SK-N-SH treated with all-trans-retinoic acid at 6 μM for 48 hours (cell line): ENCODE measurements around the gene ATP7B.

Source experiments
- ATAC-seq: fragments of 200-7000 bp; cut with Tn5 transposase; 3 replicates; pipeline ENCODE4 v1.9.1; 2020; ENCODE audit warnings: mild to moderate bottlenecking, moderate library complexity
- ARNTL ChIP-seq: fragments of 450-650 bp; formaldehyde crosslinking; IDR thresholded peaks from 2 replicates; pipeline ENCODE4 v1.5.0; 2020; ENCODE audit warnings: low read depth, mild to moderate bottlenecking, moderate library complexity, borderline replicate concordance
- BACH2 ChIP-seq: fragments of 250-450 bp; sonication (Bioruptor Pico); IDR thresholded peaks from 2 replicates; pipeline ENCODE4 v1.9.0; 2021; ENCODE audit warnings: mild to moderate bottlenecking, borderline replicate concordance
- CREB5 ChIP-seq: fragments of 250-450 bp; sonication (Bioruptor Pico); IDR thresholded peaks from 2 replicates; pipeline ENCODE4 v1.5.1; 2020; ENCODE audit warnings: low read depth, mild to moderate bottlenecking, moderate library complexity
- CSDC2 ChIP-seq: fragments of 250-450 bp; sonication (Bioruptor Pico); IDR thresholded peaks from 2 replicates; pipeline ENCODE4 v1.5.0; 2020; ENCODE audit warnings: mild to moderate bottlenecking, moderate library complexity
- ESRRG ChIP-seq: fragments of 250-450 bp; sonication (Bioruptor Pico); IDR thresholded peaks from 2 replicates; pipeline ENCODE4 v1.6.1; 2021; ENCODE audit warnings: mild to moderate bottlenecking
- GLIS3 ChIP-seq: fragments of 250-450 bp; sonication (Bioruptor Pico); IDR thresholded peaks from 2 replicates; pipeline ENCODE4 v1.5.0; 2020; ENCODE audit warnings: mild to moderate bottlenecking, moderate library complexity
- ISL1 ChIP-seq: fragments of 250-450 bp; sonication (Bioruptor Pico); IDR thresholded peaks from 2 replicates; pipeline ENCODE4 v2.1.2; 2022; ENCODE audit warnings: mild to moderate bottlenecking, moderate library complexity
- OSR1 ChIP-seq: fragments of 250-450 bp; sonication (Bioruptor Pico); IDR thresholded peaks from 2 replicates; pipeline ENCODE4 v1.8.0; 2022; ENCODE audit warnings: moderate library complexity, mild to moderate bottlenecking, inconsistent platforms
- PATZ1 ChIP-seq: fragments of 250-450 bp; sonication (Bioruptor Pico); IDR thresholded peaks from 2 replicates; pipeline ENCODE4 v1.8.0; 2020; ENCODE audit warnings: mild to moderate bottlenecking, moderate library complexity, borderline replicate concordance
- PPARA ChIP-seq: fragments of 250-450 bp; sonication (Bioruptor Pico); IDR thresholded peaks from 2 replicates; pipeline ENCODE4 v1.5.0; 2020; ENCODE audit warnings: mild to moderate bottlenecking, borderline replicate concordance
- SNAI2 ChIP-seq: fragments of 250-450 bp; sonication (Bioruptor Pico); IDR thresholded peaks from 2 replicates; pipeline ENCODE4 v1.5.0; 2020; ENCODE audit warnings: mild to moderate bottlenecking, moderate library complexity
- TOX ChIP-seq: fragments of 250-450 bp; sonication (Bioruptor Pico); IDR thresholded peaks from 2 replicates; pipeline ENCODE4 v1.8.0; 2021; ENCODE audit warnings: mild to moderate bottlenecking, moderate library complexity, borderline replicate concordance
- TSHZ2 ChIP-seq: fragments of 250-450 bp; sonication (Bioruptor Pico); IDR thresholded peaks from 2 replicates; pipeline ENCODE4 v1.5.0; 2020; ENCODE audit warnings: mild to moderate bottlenecking, moderate library complexity
- ZC3H10 ChIP-seq: fragments of 250-450 bp; sonication (Bioruptor Pico); IDR thresholded peaks from 2 replicates; pipeline ENCODE4 v1.5.1; 2021; ENCODE audit warnings: mild to moderate bottlenecking, moderate library complexity
- ZFP3 ChIP-seq: fragments of 250-450 bp; sonication (Bioruptor Pico); IDR thresholded peaks from 2 replicates; pipeline ENCODE4 v1.5.0; 2020; ENCODE audit warnings: mild to moderate bottlenecking, moderate library complexity
- ZFP30 ChIP-seq: fragments of 450-650 bp; formaldehyde crosslinking; IDR thresholded peaks from 2 replicates; pipeline ENCODE4 v1.5.0; 2022; ENCODE audit warnings: mild to moderate bottlenecking, moderate library complexity
- ZNF565 ChIP-seq: fragments of 450-650 bp; formaldehyde crosslinking; conservative IDR thresholded peaks from 2 replicates; pipeline ENCODE4 v1.5.0; 2020; ENCODE audit warnings: low read depth, mild to moderate bottlenecking, moderate library complexity
- ZNF70 ChIP-seq: fragments of 450-650 bp; formaldehyde crosslinking; IDR thresholded peaks from 2 replicates; pipeline ENCODE4 v1.5.0; 2020; ENCODE audit warnings: mild to moderate bottlenecking, moderate library complexity
- ZNF8 ChIP-seq: fragments of 450-650 bp; formaldehyde crosslinking; IDR thresholded peaks from 2 replicates; pipeline ENCODE4 v1.5.0; 2020; ENCODE audit warnings: mild to moderate bottlenecking, moderate library complexity
- TF ChIP-seq, protein P1 (sequence below): fragments of 250-450 bp; sonication (Bioruptor Pico); IDR thresholded peaks from 2 replicates; pipeline ENCODE4 v1.5.1; 2021; ENCODE audit warnings: mild to moderate bottlenecking, moderate library complexity
- TF ChIP-seq, protein P2 (sequence below): fragments of 250-450 bp; sonication (Bioruptor Pico); IDR thresholded peaks from 2 replicates; pipeline ENCODE4 v1.8.0; 2021; ENCODE audit warnings: low read depth, mild to moderate bottlenecking, moderate library complexity, borderline replicate concordance

ATP7B gene

DNA sequence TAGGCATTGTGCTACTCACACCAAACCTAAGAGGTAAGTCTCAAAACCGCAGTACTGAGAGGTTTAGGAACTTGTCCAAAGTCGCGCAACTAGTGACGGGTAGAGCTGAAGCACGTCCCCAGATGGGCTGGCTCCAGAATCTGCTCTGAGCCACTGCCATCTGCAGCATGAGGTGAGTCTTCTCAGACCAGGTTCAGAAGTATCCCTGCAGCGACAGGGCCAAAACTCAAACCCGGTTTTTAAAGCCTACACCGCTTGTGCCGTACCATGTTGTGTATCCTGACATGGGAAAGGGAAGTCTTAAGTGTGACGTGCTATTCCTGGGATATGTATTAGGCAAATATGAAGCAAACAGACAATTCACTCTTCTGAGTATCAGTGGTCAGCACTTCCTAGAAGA lies 45.1 kb downstream of the ATP7B start:
- TF ChIP-seq, protein P1, sequence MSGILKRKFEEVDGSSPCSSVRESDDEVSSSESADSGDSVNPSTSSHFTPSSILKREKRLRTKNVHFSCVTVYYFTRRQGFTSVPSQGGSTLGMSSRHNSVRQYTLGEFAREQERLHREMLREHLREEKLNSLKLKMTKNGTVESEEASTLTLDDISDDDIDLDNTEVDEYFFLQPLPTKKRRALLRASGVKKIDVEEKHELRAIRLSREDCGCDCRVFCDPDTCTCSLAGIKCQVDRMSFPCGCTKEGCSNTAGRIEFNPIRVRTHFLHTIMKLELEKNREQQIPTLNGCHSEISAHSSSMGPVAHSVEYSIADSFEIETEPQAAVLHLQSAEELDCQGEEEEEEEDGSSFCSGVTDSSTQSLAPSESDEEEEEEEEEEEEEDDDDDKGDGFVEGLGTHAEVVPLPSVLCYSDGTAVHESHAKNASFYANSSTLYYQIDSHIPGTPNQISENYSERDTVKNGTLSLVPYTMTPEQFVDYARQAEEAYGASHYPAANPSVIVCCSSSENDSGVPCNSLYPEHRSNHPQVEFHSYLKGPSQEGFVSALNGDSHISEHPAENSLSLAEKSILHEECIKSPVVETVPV, result no peak
- TF ChIP-seq, all 23 proteins: peak for 0
- no peak for ATAC-seq

DNA sequence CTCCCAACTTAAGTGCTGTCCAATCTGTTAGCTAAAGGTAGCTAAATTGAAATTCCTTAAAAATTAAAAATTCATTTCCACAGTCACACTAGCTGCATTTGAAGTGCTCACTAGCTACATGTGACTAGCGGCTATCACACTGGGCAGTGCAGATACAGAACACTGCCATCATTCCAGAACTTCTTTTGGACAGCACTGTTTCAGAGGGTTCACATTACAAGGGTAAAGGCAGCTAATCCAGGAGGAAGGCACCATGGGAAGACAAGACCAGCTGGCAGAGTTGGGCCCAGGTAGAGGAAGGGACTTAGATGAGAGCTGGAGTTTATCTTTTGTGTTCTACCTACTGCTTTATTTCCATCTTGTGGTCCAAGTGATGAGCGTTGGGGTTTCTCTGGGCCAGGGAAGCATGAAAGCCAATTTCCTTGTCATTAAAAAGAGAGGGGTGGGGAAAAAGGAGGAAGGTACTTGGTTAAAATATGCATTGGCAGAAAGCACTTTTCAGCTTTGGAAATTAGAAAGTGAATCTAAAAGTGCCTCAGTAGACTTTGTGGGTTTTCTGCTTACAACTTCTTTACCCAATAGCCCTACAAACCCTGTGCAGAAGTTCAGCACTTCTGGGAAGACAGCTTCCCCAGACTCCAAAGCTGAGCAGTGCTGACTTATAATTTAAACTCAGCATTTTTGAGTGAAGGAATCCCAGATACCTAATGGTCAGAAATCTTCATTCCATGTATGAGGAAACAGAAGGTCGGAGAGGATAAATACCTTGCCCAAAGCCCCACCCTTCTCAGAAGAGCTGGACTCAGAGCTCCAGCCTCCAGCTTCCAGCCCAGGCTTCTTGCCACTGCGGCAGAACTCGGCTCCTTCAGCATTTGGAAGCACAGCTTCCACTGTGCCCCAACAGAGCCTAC lies 49.5 kb downstream of the ATP7B start:
- no peak for ATAC-seq
- TF ChIP-seq ZNF8 (CRISPR knock-in tag) (no peak), ZFP3 (CRISPR knock-in tag) (no peak), SNAI2 (no peak), ARNTL (CRISPR knock-in tag) (no peak), ZFP30 (CRISPR knock-in tag) (no peak), ZNF70 (CRISPR knock-in tag) (no peak), ESRRG (CRISPR knock-in tag) (no peak), GLIS3 (CRISPR knock-in tag) (no peak), TOX (no peak), ZNF565 (CRISPR knock-in tag) (no peak), ZC3H10 (CRISPR knock-in tag) (no peak)
- TF ChIP-seq, protein P1, result no peak

DNA sequence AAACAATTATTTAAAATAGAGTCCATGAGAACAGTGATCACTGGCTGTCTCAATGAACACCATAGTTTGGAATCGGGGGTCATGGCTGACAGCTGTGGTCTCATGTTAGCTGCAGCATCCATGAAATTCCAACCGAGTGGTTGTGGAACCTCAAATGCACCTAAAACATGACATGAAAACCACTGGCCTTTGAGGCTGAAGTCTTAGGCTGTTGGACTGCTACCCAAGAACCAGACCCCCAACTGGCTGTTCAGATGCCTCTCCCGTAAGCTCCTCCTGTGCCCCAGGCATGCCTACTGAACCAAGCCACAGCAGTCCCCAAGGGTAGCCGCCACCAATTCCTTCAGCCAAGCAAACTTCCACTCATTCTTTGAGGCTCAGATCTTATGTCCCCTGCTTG lies 50.5 kb downstream of the ATP7B start:
- TF ChIP-seq, protein P2, sequence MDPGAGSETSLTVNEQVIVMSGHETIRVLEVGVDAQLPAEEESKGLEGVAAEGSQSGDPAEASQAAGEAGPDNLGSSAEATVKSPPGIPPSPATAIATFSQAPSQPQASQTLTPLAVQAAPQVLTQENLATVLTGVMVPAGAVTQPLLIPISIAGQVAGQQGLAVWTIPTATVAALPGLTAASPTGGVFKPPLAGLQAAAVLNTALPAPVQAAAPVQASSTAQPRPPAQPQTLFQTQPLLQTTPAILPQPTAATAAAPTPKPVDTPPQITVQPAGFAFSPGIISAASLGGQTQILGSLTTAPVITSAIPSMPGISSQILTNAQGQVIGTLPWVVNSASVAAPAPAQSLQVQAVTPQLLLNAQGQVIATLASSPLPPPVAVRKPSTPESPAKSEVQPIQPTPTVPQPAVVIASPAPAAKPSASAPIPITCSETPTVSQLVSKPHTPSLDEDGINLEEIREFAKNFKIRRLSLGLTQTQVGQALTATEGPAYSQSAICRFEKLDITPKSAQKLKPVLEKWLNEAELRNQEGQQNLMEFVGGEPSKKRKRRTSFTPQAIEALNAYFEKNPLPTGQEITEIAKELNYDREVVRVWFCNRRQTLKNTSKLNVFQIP, result no peak
- TF ChIP-seq ZNF8 (CRISPR knock-in tag) (no peak), ISL1 (no peak), ZNF565 (CRISPR knock-in tag) (no peak), BACH2 (CRISPR knock-in tag) (no peak), ZFP3 (CRISPR knock-in tag) (no peak), CREB5 (CRISPR knock-in tag) (no peak), TOX (no peak), TSHZ2 (CRISPR knock-in tag) (no peak), ESRRG (CRISPR knock-in tag) (no peak), ZNF70 (CRISPR knock-in tag) (no peak), GLIS3 (CRISPR knock-in tag) (no peak), OSR1 (no peak), PPARA (CRISPR knock-in tag) (no peak), PATZ1 (CRISPR knock-in tag) (no peak), CSDC2 (CRISPR knock-in tag) (no peak), ZFP30 (CRISPR knock-in tag) (no peak)
- TF ChIP-seq, protein P1, result no peak
- no peak for ATAC-seq
